Right atrium auricular region (tissue), 2 donors: Measurements from ENCODE around the gene CAVIN1. TPM values are rescaled to one million over a fixed set of nuclear protein-coding genes. Genes with fewer than 3 reads are reported as not detected.

Experiments
- DNase-seq: peaks from one replicate; pipeline ENCODE4 v3.0.0-alpha.2; 2019; ENCODE audit warnings: low spot score
- H3K27ac ChIP-seq, 2 donors: fragments of 200-600 bp; sonication (generic); 1 replicate in 1 of 2; 2 replicates in 1 of 2; pipeline ENCODE4 v1.5.1; 2016 to 2019
- H3K27me3 ChIP-seq, 2 donors: fragments of 200-600 bp; sonication (generic); one replicate each; pipeline versions ENCODE4 v1.5.1 to v1.6.0; 2017 to 2019
- H3K36me3 ChIP-seq: fragments of 200-600 bp; sonication (generic); one replicate; pipeline ENCODE4 v1.5.1; 2016
- H3K4me1 ChIP-seq, 2 donors: fragments of 200-600 bp; sonication (generic); one replicate each; pipeline versions ENCODE4 v1.5.1 to v1.6.0; 2017 to 2019
- H3K4me3 ChIP-seq, 2 donors: fragments of 200-600 bp; sonication (generic); 1 replicate in 1 of 2; 2 replicates in 1 of 2; pipeline ENCODE4 v1.5.1; 2017 to 2019; ENCODE audit warnings: mild to moderate bottlenecking in 1 of 2, moderate library complexity in 1 of 2
- H3K9me3 ChIP-seq, 2 donors: fragments of 200-600 bp; sonication (generic); one replicate each; pipeline ENCODE4 v1.5.1; 2019
- total RNA-seq, 2 donors: library from RNA; depleted of rRNA; stranded (reverse); fragments of >200 nt; gene quantifications; one replicate each; pipeline ENCODE4 v1.1.0, GENCODE V29; 2016
- TF ChIP-seq, protein P1 (sequence below), 2 donors: fragments of 200-600 bp; sonication (generic); IDR thresholded peaks; one replicate each; pipeline ENCODE4 v1.5.1; 2019; ENCODE audit warnings: antibody characterized with exemption in 2 of 2

CAVIN1 gene
- total RNA-seq, 2 donors from 2014 or later: 202 to 348 TPM

DNA sequence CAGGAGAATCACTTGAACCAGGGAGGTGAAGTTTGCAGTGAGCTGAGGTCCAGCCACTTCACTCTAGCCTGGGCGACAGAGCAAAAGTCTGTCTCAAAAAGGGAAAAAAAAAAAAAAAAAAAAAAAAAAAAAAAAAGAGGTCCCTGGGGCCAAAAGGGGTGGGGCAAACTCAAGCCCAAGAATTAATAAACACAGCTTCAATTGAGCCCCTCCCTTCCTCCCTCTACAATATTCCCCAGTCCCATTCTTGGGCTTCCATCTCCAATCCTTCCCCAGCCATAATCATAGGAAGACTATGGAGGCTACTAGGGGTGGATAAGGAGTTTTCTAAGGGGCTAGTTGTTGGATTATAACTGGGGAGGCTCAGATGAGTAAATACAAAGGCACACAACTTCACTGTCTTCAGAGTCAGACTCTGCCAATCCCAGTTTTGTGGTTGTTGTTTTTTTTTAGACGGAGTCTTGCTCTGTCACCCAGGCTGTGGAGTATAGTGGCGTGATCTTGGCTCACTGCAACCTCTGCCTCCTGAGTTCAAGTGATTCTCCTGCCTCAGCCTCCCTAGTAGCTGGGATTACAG is 9.5 kb downstream of the CAVIN1 start:
- peaks cover 3 to 91% of the 10 kb centered on the region in 2 donors for H3K4me1 ChIP-seq
- no peak for DNase-seq
- TF ChIP-seq, protein P1, sequence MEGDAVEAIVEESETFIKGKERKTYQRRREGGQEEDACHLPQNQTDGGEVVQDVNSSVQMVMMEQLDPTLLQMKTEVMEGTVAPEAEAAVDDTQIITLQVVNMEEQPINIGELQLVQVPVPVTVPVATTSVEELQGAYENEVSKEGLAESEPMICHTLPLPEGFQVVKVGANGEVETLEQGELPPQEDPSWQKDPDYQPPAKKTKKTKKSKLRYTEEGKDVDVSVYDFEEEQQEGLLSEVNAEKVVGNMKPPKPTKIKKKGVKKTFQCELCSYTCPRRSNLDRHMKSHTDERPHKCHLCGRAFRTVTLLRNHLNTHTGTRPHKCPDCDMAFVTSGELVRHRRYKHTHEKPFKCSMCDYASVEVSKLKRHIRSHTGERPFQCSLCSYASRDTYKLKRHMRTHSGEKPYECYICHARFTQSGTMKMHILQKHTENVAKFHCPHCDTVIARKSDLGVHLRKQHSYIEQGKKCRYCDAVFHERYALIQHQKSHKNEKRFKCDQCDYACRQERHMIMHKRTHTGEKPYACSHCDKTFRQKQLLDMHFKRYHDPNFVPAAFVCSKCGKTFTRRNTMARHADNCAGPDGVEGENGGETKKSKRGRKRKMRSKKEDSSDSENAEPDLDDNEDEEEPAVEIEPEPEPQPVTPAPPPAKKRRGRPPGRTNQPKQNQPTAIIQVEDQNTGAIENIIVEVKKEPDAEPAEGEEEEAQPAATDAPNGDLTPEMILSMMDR (IDR thresholded peaks at IDR 0.05): no peak
- H3K9me3 ChIP-seq: no peaks in the 10 kb centered on the region
- peaks cover 7% of the 10 kb centered on the region for H3K36me3 ChIP-seq
- no peak overlapping the region for H3K4me3 ChIP-seq
- no peaks in the 10 kb centered on the region for H3K27me3 ChIP-seq
- H3K27ac ChIP-seq: peak overlapping the region; percentile 51 to 56

DNA sequence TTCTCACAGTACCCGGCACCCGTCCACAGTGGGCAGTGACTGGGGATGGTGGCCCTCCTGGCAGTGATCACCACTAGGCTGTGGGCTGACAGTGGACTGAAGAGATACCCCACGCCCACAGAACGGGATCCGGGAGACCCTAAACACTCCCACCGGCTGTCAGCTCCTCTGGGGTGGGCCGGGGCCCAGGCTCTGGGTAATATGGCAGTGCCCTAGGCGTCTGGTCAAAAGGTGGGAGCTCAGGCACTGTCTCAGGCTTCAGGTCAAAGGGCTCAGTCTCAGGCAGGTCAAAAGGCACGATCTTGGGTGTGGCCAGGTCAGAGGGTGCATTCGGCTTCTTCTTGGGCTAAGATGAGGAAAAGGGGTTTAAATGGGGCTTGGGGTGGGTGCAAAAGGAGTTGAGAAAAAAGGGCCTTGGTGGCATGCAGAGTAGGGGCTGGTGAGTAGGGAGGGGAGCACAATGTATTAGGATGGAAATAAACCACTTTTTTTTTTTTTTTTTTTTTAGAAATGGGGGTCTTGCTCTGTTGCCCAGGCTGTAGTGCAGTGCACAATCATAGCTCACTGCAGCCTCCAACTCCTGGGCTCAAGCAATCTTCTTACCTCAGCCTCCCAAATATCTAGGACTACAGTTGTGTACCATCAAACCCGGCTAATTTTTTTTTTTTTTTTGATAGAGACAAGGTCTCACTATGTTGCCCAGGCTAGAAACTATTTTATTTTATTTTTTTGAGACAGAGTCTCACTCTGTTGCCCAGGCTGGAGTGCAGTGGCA is 11.0 kb downstream of the CAVIN1 start:
- Histone ChIP-seq H3K27ac (peak overlapping the region; percentile 77 to 90), H3K4me3 (no peak overlapping the region), H3K9me3 (no peaks in the 10 kb centered on the region), H3K27me3 (no peaks in the 10 kb centered on the region), H3K36me3 (peaks cover 7% of the 10 kb centered on the region), H3K4me1 (peaks cover 3 to 93% of the 10 kb centered on the region in 2 donors)
- no peak for DNase-seq
- TF ChIP-seq, protein P1 (IDR thresholded peaks at IDR 0.05): no peak

DNA sequence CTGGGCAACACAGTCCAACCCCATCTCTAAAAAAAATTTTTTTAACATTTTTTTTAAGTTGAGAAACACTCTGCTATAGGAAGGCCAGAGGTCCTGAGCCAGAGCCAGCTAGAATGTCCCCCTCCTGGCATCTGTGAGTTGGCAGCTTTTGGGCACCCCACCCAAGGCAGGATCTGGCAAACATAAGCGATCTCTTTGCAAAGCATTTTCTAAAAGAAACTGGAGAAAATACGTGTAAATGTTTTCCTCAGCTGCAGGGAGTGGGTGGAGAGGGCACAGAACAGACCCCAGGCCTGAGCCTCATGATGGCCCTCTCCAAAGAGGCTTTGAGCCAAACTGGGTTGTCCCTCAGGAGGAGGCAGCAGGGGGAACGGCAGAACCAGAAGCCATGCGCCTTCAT is 11.7 kb downstream of the CAVIN1 start:
- no peak overlapping the region for H3K4me3 ChIP-seq

DNA sequence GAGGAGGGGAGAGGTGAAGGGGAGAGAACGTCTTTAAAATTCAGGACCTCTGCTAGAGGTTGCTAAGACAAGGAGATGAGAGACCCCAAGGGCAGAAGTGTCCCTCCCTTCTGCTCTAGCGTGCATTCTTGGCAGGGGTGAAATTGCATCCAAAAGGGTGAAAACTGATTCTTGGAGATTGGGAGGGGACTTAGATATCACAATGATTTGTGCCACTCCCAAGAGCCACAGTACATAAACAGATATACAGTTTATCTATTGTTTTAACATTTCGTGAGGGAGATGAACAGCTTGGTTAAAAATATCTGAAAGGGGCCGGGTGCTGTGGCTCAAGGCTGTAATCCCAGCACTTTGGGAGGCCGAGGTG is 12.8 kb downstream of the CAVIN1 start:
- Histone ChIP-seq H3K27ac (peak overlapping the region; percentile 77 to 90), H3K27me3 (no peaks in the 10 kb centered on the region), H3K4me1 (peaks cover 3 to 92% of the 10 kb centered on the region in 2 donors), H3K36me3 (peaks cover 8% of the 10 kb centered on the region), H3K9me3 (no peaks in the 10 kb centered on the region), H3K4me3 (no peak overlapping the region)
- no peak for DNase-seq
- TF ChIP-seq, protein P1 (IDR thresholded peaks at IDR 0.05): no peak

More for the DNA sequence above, 11.7 kb downstream of the CAVIN1 start:
- H3K27ac ChIP-seq: peak overlapping the region; percentile 77 to 90
- TF ChIP-seq, protein P1 (IDR thresholded peaks at IDR 0.05): no peak
- H3K36me3 ChIP-seq: peaks cover 7% of the 10 kb centered on the region
- no peaks in the 10 kb centered on the region for H3K27me3 ChIP-seq
- H3K4me1 ChIP-seq: peaks cover 3 to 93% of the 10 kb centered on the region in 2 donors
- no peak for DNase-seq
- no peaks in the 10 kb centered on the region for H3K9me3 ChIP-seq

DNA sequence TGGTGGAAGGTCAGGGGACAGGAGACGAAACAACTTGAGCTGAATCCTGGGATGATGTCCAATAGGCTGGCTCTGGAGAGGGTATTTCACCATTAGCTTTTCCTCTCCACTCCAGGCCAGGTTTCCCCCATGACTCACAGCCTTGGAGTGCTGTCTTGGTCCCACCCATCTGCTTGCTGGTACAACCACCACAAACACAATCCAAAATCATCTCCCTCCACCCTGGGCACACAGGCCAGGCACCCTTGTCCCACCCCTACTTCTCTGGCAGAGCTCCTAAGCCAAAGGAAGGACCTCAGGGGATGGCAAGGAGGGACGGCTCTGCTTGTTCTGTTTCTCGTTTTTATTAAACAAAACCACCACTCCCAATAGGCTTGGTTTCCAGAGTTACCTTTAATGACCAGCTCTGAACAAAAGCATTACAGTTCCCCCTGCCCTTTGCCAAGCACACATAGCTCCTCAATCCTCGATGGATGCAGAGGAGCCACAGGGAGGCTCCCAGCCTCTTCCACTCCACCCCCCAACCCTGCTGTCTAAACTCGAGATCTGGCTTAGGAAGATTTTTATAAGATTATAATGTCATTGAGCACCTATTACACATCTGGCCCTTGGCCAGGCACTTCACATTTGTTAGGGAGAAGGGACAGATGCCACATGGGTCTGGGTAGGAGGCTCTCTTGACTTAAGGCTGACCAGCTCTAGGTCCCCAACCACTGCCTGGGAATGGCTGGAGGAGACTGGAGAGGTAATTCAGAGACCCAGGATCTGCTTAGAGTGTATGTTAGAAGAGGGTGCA is 13.3 kb downstream of the CAVIN1 start:
- TF ChIP-seq, protein P1 (IDR thresholded peaks at IDR 0.05): no peak
- DNase-seq: peak; percentile 92
- H3K4me1 ChIP-seq: peaks cover 0 to 92% of the 10 kb centered on the region in 2 donors
- H3K9me3 ChIP-seq: no peaks in the 10 kb centered on the region
- no peaks in the 10 kb centered on the region for H3K27me3 ChIP-seq
- peaks cover 13% of the 10 kb centered on the region for H3K36me3 ChIP-seq
- H3K27ac ChIP-seq: peak overlapping the region; percentile 77 to 90
- H3K4me3 ChIP-seq: no peak overlapping the region
